HEK293T (cell line): ENCODE measurements around the gene TFRC.

Experiments used
- ARNT ChIP-seq: fragments of 450-650 bp; IDR thresholded peaks from 2 replicates; pipeline ENCODE4 v1.6.1; 2017; ENCODE audit warnings: mild to moderate bottlenecking
- BHLHE40 ChIP-seq: fragments of 450-650 bp; IDR thresholded peaks from 2 replicates; pipeline ENCODE4 v1.6.1; 2016; ENCODE audit warnings: mild to moderate bottlenecking, moderate library complexity, borderline replicate concordance
- CTBP1 ChIP-seq: fragments of 450-650 bp; IDR thresholded peaks from 2 replicates; pipeline ENCODE4 v1.6.1; 2016; ENCODE audit warnings: borderline replicate concordance
- ELF4 ChIP-seq: fragments of 450-650 bp; IDR thresholded peaks from 2 replicates; pipeline ENCODE4 v1.6.1; 2017; ENCODE audit warnings: antibody characterized with exemption
- HDGF ChIP-seq: fragments of 450-650 bp; IDR thresholded peaks from 2 replicates; pipeline ENCODE4 v1.6.1; 2017; ENCODE audit warnings: antibody characterized with exemption, borderline replicate concordance
- NFRKB ChIP-seq: fragments of 450-650 bp; IDR thresholded peaks from 2 replicates; pipeline ENCODE4 v1.6.1; 2016; ENCODE audit warnings: mild to moderate bottlenecking, moderate library complexity
- PKNOX1 ChIP-seq: fragments of 450-650 bp; IDR thresholded peaks from 2 replicates; pipeline ENCODE4 v1.6.1; 2016
- SP1 ChIP-seq: fragments of 450-650 bp; IDR thresholded peaks from 2 replicates; pipeline ENCODE4 v1.6.1; 2017
- SUZ12 ChIP-seq: fragments of 450-650 bp; IDR thresholded peaks from 2 replicates; pipeline ENCODE4 v1.6.1; 2016; ENCODE audit warnings: mild to moderate bottlenecking
- TARDBP ChIP-seq: fragments of 450-650 bp; IDR thresholded peaks from 2 replicates; pipeline ENCODE4 v1.6.1; 2016
- ZNF384 ChIP-seq: fragments of 450-650 bp; IDR thresholded peaks from 2 replicates; pipeline ENCODE4 v1.6.1; 2016

GRCh38 chr3:196055683-196056270, 26.1 kb downstream of the TFRC start:
- no peak for TF ChIP-seq SUZ12
- TF ChIP-seq HDGF, result no peak
- TF ChIP-seq NFRKB, result no peak
- TF ChIP-seq PKNOX1, result no peak
- no peak for TF ChIP-seq TARDBP
- no peak for TF ChIP-seq BHLHE40
- TF ChIP-seq ARNT, result no peak
- TF ChIP-seq SP1, result no peak
- no peak for TF ChIP-seq ELF4
- no peak for TF ChIP-seq CTBP1
- no peak for TF ChIP-seq ZNF384
